Testis (tissue), 3 donors: ENCODE data around the gene HYPK. TPM values are rescaled to one million over a fixed set of nuclear protein-coding genes. Genes with fewer than 3 reads are reported as not detected.

Experiments used
- DNase-seq: peaks from one replicate; pipeline ENCODE4 v3.0.0-alpha.2; 2019
- H3K27ac ChIP-seq, 2 donors: fragments of 200-600 bp; sonication (generic); one replicate each; pipeline ENCODE4 v1.5.1; 2019
- H3K27me3 ChIP-seq: fragments of 200-600 bp; sonication (generic); one replicate; pipeline ENCODE4 v1.5.1; 2019
- H3K36me3 ChIP-seq: fragments of 200-600 bp; sonication (generic); one replicate; pipeline ENCODE4 v1.5.1; 2017; ENCODE audit warnings: low read depth; ENCODE audit errors: missing control alignments
- H3K4me1 ChIP-seq: fragments of 200-600 bp; sonication (generic); one replicate; pipeline ENCODE4 v1.5.1; 2019
- H3K4me3 ChIP-seq, 2 donors: fragments of 200-600 bp; sonication (generic); one replicate each; pipeline ENCODE4 v1.5.1; 2017 to 2019
- H3K9me3 ChIP-seq: fragments of 200-600 bp; sonication (generic); one replicate; pipeline ENCODE4 v1.5.1; 2017
- CTCF ChIP-seq, 3 experiments: fragments of 450-650 bp in 2 of 3; fragments of 200-600 bp in 1 of 3; sonication (generic) in 1 of 3; IDR thresholded peaks; one replicate each; pipeline ENCODE4 v1.5.1; 2016 to 2019; ENCODE audit warnings: antibody characterized with exemption in 3 of 3, mild to moderate bottlenecking in 2 of 3, moderate library complexity in 1 of 3
- POLR2A ChIP-seq: fragments of 450-650 bp; IDR thresholded peaks from one replicate; pipeline ENCODE4 v1.6.1; 2017; ENCODE audit warnings: antibody characterized with exemption, mild to moderate bottlenecking, moderate library complexity
- WGBS, 2 donors: methylation state at CpG; one replicate each; pipeline ENCODE4 v1.1.5; 2018; 5-methylcytosine and 5-hydroxymethylcytosine counted together
- intact Hi-C: fragments of 100-400 bp; cut with DNase I; formaldehyde crosslinking; loops from one replicate; pipeline ENCODE4 v1.15.1; 2023; ENCODE audit warnings: low total_unique reads
- polyA plus RNA-seq: library from polyadenylated mRNA; stranded (reverse); fragments of 350-450 nt; fragmentation: Illumina TruSeq; extraction: RNeasy Lipid Tissue Mini Kit (QIAGEN cat#74804); gene quantifications from one replicate; pipeline ENCODE4 v1.2.3, GENCODE V29; 2014; ENCODE audit warnings: low read depth, low replicate concordance; ENCODE audit not compliant: insufficient read depth
- total RNA-seq, 2 donors: library from RNA; depleted of rRNA; stranded (reverse); fragments of >200 nt; gene quantifications; one replicate each; pipeline ENCODE4 v1.2.3, GENCODE V29; 2016

HYPK gene
- total and polyA plus RNA-seq, 3 donors from 2014 or later, result 9.6 to 35.7 (median 15.4) TPM

GRCh38 chr15:43789409-43789808, 11.0 kb upstream of the HYPK start:
- H3K4me3 ChIP-seq, result no peak overlapping the region
- no peaks in the 10 kb centered on the region for H3K27me3 ChIP-seq
- no peaks in the 10 kb centered on the region for H3K36me3 ChIP-seq
- WGBS, 2 donors, result 88 to 91% methylated on average over 3 of the region's 3 CpGs
- TF ChIP-seq CTCF (IDR thresholded peaks at IDR 0.05) (no peak), POLR2A (no peak)
- DNase-seq, result no peak
- H3K27ac ChIP-seq, result no peak overlapping the region
- H3K4me1 ChIP-seq, result peaks cover 16% of the 10 kb centered on the region
- intact Hi-C loops, result no loop called here
- H3K9me3 ChIP-seq, result no peaks in the 10 kb centered on the region

- H3K9me3 ChIP-seq, result no peaks in the 10 kb centered on the region
- 0 to 1% methylated on average over 30 to 50 of the region's 66 CpGs for WGBS, 2 donors
- intact Hi-C loops, result no loop called here
- H3K36me3 ChIP-seq, result no peaks in the 10 kb centered on the region
- DNase-seq, result peak; percentile 100
- peaks cover 22% of the 10 kb centered on the region for H3K4me1 ChIP-seq
- TF ChIP-seq POLR2A, result peak; percentile 100
- TF ChIP-seq CTCF (IDR thresholded peaks at IDR 0.05), result no peak
- peak within 1 kb of the TSS; percentile 99 for H3K27ac ChIP-seq
- peak within 1 kb of the TSS; percentile 95 to 98 for H3K4me3 ChIP-seq
- no peaks in the 10 kb centered on the region for H3K27me3 ChIP-seq
Measured at GRCh38 chr15:43791993-43792760, 8.2 kb upstream of the HYPK start, which contains the start of gene SERF2. SERF2 (plus strand) TSS chr15:43792320; CDS start chr15:43792377, 57 bp downstream.

GRCh38 chr15:43792761-43793476, 7.5 kb upstream of the HYPK start:
- H3K27me3 ChIP-seq, result no peaks in the 10 kb centered on the region
- TF ChIP-seq CTCF (IDR thresholded peaks at IDR 0.05), result no peak
- TF ChIP-seq POLR2A, result no peak
- 0 to 1% methylated on average over 30 to 33 of the region's 33 CpGs for WGBS, 2 donors
- intact Hi-C loops, result no loop called here
- no peaks in the 10 kb centered on the region for H3K36me3 ChIP-seq
- peaks cover 23% of the 10 kb centered on the region for H3K4me1 ChIP-seq
- peak overlapping the region; percentile 99 for H3K27ac ChIP-seq
- H3K4me3 ChIP-seq, result peak overlapping the region; percentile 95 to 98
- no peaks in the 10 kb centered on the region for H3K9me3 ChIP-seq
- peak; percentile 34 for DNase-seq

GRCh38 chr15:43793647-43794046, 6.8 kb upstream of the HYPK start:
- H3K36me3 ChIP-seq, result no peaks in the 10 kb centered on the region
- 43 to 74% methylated on average over 10 of the region's 10 CpGs for WGBS, 2 donors
- peak overlapping the region; percentile 99 for H3K27ac ChIP-seq
- DNase-seq, result no peak
- no peaks in the 10 kb centered on the region for H3K27me3 ChIP-seq
- no peaks in the 10 kb centered on the region for H3K9me3 ChIP-seq
- intact Hi-C loops, result no loop called here
- H3K4me3 ChIP-seq, result peak overlapping the region in 1 of 2 donors; percentile 95
- peaks cover 30% of the 10 kb centered on the region for H3K4me1 ChIP-seq
- TF ChIP-seq POLR2A, result no peak
- TF ChIP-seq CTCF (IDR thresholded peaks at IDR 0.05), result no peak
